GM12891 (cell line): ENCODE results near the gene DNASE2B.

Experiments used
- PAX5 ChIP-seq: IDR thresholded peaks from 2 replicates; pipeline ENCODE4 v1.6.1; 2011; ENCODE audit warnings: low read length, moderate library complexity, mild to moderate bottlenecking; ENCODE audit not compliant: insufficient read depth, severe bottlenecking
- POLR2A ChIP-seq: IDR thresholded peaks from 2 replicates; pipeline ENCODE4 v1.6.1; 2011; ENCODE audit warnings: low read depth, low read length, control low read depth
- POLR2AphosphoS5 ChIP-seq: IDR thresholded peaks from 2 replicates; pipeline ENCODE4 v1.6.1; 2011; ENCODE audit warnings: low read depth, low read length, control low read depth
- SPI1 ChIP-seq: IDR thresholded peaks from 2 replicates; pipeline ENCODE4 v1.6.1; 2011; ENCODE audit warnings: low read depth, low read length, control low read depth
- TAF1 ChIP-seq: IDR thresholded peaks from 2 replicates; pipeline ENCODE4 v1.6.1; 2011; ENCODE audit warnings: low read depth, low read length, control low read depth

DNA sequence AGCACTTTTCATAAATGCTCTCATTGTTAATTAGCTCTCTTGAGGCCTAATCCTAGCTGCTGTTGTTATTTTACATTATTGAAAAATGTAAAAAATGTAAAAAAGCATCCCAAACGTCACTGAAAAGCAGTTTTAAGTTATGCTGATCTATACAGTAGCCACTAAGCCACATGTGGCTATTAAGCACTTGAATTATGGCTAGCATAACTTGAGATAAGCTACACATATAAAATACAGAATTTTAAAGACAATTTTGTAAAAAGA lies 18.4 kb upstream of the DNASE2B start:
- TF ChIP-seq POLR2A (no peak), POLR2AphosphoS5 (no peak), PAX5 (no peak), SPI1 (no peak), TAF1 (no peak)
